HL-60 (cell line): ENCODE measurements around the gene HSD17B3.

Experiments used
- GABPA ChIP-seq: IDR thresholded peaks from 2 replicates; pipeline ENCODE4 v1.6.1; 2012; ENCODE audit warnings: low read depth
- POLR2AphosphoS5 ChIP-seq: IDR thresholded peaks from 2 replicates; pipeline ENCODE4 v1.6.1; 2012; ENCODE audit warnings: low read depth
- SPI1 ChIP-seq: IDR thresholded peaks from 2 replicates; pipeline ENCODE4 v1.6.1; 2012; ENCODE audit warnings: low read depth, mild to moderate bottlenecking, borderline replicate concordance
- TF ChIP-seq, protein P1 (sequence below): IDR thresholded peaks from one replicate; pipeline ENCODE4 v1.5.1; 2011; ENCODE audit warnings: low read length, control low read depth, inconsistent platforms; ENCODE audit not compliant: insufficient read depth

- TF ChIP-seq, protein P1, sequence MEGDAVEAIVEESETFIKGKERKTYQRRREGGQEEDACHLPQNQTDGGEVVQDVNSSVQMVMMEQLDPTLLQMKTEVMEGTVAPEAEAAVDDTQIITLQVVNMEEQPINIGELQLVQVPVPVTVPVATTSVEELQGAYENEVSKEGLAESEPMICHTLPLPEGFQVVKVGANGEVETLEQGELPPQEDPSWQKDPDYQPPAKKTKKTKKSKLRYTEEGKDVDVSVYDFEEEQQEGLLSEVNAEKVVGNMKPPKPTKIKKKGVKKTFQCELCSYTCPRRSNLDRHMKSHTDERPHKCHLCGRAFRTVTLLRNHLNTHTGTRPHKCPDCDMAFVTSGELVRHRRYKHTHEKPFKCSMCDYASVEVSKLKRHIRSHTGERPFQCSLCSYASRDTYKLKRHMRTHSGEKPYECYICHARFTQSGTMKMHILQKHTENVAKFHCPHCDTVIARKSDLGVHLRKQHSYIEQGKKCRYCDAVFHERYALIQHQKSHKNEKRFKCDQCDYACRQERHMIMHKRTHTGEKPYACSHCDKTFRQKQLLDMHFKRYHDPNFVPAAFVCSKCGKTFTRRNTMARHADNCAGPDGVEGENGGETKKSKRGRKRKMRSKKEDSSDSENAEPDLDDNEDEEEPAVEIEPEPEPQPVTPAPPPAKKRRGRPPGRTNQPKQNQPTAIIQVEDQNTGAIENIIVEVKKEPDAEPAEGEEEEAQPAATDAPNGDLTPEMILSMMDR, result no peak
- TF ChIP-seq GABPA, result no peak
- TF ChIP-seq POLR2AphosphoS5, result no peak
- TF ChIP-seq SPI1, result no peak
Measured at GRCh38 chr9:96189995-96190394, 112.0 kb downstream of the HSD17B3 start.
